GM19328 (cell line): Measurements from ENCODE around the gene PSAPL1.

Experiments
- ATAC-seq: cut with Tn5 transposase; IDR thresholded peaks from one replicate; pipeline ENCODE4 v1.9.1; 2021; ENCODE audit warnings: mild to moderate bottlenecking, moderate library complexity; ENCODE audit not compliant: unreplicated experiment

The PSAPL1 gene

DNA sequence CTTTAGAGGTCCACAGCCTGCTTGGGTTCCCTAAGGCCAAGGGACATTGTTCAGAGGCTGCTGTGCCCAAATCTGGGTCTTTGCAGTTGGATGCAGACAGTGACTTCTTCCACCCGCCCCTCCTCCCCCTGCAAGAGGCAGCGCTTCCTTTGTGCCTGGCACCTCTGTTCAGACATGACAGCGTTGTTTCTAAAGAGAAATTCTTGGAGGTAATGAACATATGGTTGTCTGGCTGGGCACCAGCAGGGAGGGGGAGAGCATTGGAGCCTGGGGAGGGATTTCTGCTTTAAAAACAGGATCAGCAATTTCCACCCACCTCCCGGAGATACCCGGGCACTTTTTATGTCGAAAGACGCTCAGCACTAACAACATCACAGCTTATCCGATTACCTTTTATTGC is 51.5 kb downstream of the PSAPL1 start:
- ATAC-seq, result no peak

DNA sequence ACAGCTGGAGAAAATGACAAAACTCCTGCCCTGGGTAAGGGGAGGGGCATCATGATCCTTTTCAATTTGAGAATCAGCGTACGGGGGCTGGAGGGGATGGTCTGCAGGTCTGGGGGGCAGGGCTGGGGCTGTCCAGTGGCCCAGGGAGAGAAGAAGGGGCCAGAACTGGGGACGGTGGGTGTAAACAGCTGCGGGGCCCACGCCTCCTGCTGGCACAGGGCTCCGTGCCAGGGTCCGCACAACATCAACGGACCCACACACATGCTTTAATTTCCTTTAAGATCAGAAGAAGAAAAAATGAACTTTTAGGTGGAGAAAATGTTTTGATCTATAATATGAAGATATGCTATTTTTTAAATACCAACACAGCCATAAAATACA is 52.1 kb downstream of the PSAPL1 start:
- ATAC-seq, result no peak

DNA sequence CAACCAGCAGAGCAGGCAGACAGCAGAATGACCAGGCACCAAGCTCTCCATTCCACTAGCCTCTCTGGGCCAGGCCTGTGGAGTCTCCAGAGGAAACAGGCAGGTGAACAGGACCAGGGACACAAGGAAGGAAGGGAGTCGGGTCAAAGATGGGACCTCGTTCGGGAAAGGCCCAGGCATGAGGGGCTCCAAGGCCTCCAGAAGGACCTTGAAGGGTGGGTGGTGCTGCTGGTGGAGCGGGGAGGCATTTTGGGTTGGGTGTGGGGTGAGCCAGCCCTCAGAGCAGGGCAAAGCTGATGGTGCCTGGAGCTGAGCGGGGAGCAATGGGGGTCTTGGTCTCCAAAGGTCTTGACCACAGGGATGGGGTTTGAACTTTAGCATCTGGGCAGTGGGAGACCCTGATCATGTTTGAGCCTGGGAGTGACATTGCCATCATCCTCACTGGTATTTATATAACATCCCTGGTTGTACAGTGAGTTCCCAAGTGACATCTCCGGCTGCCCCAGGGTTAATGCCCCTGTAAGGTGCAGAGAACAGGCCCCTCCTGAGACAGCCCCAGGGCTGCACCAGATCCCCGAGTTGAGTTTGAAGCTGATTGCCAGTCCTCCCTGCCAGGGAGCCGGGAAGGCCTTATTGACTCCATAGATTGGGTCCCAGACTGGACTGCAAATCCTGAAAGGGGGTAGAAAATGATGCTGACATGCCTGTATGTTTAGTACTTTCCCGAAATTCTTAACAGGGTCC is 52.7 kb downstream of the PSAPL1 start:
- ATAC-seq, result no peak

DNA sequence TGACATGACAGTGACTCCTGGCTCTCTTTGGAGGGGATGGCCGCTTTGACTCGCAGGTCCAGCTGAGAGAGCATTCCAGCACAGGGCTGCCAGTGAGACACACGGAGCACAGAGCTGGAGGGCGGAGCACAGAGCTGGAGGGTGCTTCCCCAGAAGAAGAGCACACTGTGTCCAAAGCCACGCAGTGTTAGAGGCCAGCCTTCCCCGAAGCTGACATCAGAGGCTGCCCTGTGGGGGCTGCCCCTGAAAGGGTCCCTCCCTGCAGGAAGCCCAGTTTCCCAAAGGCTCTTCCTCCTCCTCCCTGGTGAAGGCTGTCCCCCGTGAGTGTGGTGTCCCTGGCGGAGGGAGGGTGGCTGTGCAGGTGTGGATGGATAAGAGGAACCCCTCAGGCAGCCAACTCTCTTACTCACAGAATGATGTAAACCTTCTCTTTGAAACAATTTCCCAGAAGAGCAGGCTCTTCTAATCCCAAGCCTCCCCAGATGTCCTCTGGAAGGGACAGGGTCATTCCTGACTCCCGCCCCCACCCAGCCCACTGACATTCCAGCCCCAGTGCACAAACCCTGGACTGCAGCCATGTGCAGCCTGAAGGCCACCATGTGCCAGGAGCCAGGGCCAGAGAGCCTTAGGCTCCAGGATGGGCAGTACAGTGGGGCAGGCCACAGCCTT is 53.4 kb downstream of the PSAPL1 start:
- no peak for ATAC-seq
